ENCODE data around the gene SCN1A.

GRCh38 chr2:166068981-166069380 lies 58.8 kb downstream of the SCN1A start:
- TF ChIP-seq EZH2phosphoT487 (IDR thresholded peaks at IDR 0.05; ENCODE audit: insufficient read depth, low read depth) (no peak), EZH2 (IDR thresholded peaks at IDR 0.05; ENCODE audit: insufficient read depth, poor library complexity, severe bottlenecking) (no peak)
